Measurements from ENCODE around the gene TRNAU1AP.
"Not testable (repeated sequence)": the region's sequence is repeated elsewhere in the genome, so short reads cannot be mapped to it uniquely, and the experiment has no call there.

TRNAU1AP gene

DNA sequence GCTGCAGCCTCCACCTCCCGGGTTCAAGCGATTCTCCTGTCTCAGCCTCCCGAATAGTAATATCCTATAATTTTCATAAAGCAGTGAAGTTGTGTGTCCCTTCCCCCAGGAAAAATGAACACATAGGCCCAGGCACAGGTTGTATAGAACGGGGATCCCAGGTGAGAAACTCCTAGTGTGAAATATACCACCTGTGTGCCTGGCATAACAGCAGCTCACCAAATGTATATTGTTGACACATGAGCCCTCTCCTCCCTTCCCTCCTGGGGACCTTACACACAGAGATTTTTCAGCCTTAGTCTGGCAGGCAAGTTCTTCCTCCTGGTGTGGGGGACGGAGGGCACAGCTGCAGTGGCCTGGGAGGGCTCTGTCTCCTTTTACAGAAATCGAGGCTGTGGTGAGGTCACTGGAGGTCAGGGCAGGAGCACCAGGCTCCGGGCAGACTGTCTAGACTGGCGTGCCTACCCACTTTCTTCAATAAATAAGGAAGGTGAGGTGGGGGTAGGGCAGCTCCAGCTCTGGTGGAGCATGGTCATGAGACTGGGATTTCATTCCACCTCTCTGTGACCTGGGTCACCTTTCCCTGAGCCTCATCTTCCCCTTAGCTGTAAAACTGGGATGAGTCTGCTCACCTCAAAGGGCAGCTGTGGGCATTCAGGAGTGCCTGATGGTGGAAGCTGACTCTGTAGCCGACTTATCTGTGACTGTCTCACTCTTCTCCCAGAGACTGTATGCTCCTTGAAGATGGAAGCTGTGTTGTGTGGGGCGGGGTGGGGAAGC lies 32.7 kb upstream of the TRNAU1AP start:
- Mint-ChIP-seq H3K27ac (peak overlapping the region; percentile 96), H3K4me1 (peaks cover 55% of the 10 kb centered on the region), H3K36me3 (ENCODE audit: low read depth) (peaks cover 28% of the 10 kb centered on the region), H3K4me3 (peak overlapping the region; percentile 90), H3K9me3 (no peaks in the 10 kb centered on the region), H3K27me3 (ENCODE audit: low read depth, poor library complexity) (no peaks in the 10 kb centered on the region)
- TF ChIP-seq, protein P1, sequence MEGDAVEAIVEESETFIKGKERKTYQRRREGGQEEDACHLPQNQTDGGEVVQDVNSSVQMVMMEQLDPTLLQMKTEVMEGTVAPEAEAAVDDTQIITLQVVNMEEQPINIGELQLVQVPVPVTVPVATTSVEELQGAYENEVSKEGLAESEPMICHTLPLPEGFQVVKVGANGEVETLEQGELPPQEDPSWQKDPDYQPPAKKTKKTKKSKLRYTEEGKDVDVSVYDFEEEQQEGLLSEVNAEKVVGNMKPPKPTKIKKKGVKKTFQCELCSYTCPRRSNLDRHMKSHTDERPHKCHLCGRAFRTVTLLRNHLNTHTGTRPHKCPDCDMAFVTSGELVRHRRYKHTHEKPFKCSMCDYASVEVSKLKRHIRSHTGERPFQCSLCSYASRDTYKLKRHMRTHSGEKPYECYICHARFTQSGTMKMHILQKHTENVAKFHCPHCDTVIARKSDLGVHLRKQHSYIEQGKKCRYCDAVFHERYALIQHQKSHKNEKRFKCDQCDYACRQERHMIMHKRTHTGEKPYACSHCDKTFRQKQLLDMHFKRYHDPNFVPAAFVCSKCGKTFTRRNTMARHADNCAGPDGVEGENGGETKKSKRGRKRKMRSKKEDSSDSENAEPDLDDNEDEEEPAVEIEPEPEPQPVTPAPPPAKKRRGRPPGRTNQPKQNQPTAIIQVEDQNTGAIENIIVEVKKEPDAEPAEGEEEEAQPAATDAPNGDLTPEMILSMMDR (IDR thresholded peaks at IDR 0.05), result no peak
- DNase-seq, result no peak

DNA sequence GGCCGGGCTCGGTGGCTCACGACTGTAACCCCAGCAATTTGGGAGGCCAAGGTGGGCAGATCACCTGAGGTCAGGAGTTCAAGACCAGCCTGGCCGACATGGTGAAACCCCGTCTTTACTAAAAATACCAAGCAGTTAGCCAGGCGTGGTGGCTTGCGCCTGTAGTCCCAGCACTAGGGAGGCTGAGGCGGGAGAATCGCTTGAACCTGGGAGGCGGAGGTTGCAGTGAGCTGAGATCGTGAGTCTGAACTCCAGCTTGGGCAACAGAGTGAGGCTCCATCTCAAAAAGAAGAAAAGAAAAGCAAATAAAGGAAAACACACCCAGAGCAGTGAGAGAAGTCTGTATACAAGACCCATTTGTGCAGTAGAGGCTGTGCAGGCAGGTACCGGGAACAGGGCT lies 32.1 kb upstream of the TRNAU1AP start:
- H3K4me3 Mint-ChIP-seq, result peak overlapping the region; percentile 49
- H3K36me3 Mint-ChIP-seq (ENCODE audit: low read depth), result peaks cover 33% of the 10 kb centered on the region
- H3K27me3 Mint-ChIP-seq (ENCODE audit: low read depth, poor library complexity); DNase-seq; H3K9me3 Mint-ChIP-seq: not testable (repeated sequence)
- peak overlapping the region; percentile 96 for H3K27ac Mint-ChIP-seq
- peaks cover 61% of the 10 kb centered on the region for H3K4me1 Mint-ChIP-seq

DNA sequence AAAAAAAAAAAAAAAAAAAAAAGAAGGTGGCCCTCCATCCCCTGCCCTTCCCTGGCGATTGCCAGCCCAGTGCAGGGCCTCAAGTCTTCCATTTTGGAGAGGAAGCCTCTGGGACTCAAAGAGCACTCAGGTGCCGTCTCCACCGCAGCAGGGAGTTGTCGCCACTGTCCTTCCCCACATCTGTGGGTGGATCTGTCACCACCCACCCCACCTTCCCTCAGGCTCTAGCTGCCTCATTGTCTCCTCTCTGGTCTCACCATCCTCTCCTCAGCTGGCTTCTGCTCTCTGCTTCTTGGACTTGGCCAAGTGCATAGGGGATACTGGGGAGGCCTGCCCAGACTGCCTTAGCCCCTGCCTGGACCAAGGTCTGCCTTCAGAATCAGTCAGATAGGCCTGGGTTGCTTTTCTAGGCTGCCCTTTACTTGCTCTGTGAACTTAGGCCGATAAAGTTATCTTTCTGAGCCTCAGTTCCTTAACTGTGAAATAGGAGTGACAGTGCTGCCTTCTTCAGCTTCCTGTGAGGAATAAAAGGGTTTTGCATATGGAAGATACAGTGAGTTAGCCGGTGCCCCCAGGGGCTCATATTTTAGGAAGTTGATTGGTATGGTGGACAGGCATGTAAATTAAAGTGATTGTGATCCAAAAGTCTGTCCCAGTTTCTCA lies 31.3 kb upstream of the TRNAU1AP start:
- Mint-ChIP-seq H3K27ac (peak overlapping the region; percentile 56), H3K9me3 (no peaks in the 10 kb centered on the region), H3K4me1 (peaks cover 62% of the 10 kb centered on the region), H3K4me3 (peak overlapping the region; percentile 18), H3K36me3 (ENCODE audit: low read depth) (peaks cover 39% of the 10 kb centered on the region), H3K27me3 (ENCODE audit: low read depth, poor library complexity) (no peaks in the 10 kb centered on the region)
- TF ChIP-seq, protein P1 (IDR thresholded peaks at IDR 0.05), result no peak
- DNase-seq, result no peak

DNA sequence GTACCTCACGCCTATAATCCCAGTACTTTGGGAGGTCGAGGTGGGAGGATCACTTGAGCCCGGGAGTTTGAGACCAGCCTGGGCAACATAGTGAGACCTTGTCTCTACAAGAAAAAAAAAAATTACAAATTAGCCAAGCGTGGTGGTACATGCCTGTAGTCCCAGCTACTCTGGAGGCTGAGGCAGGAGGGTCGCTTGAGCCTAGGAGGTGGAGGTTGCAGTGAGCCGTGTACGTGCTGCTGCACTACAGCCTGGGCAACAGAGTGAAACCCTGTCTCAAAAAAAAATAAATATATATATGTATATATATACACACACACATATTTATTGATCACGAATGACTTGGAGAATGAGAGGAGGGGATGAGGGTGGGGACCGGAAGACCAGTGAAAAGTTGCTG lies 30.3 kb upstream of the TRNAU1AP start:
- not testable (repeated sequence) for H3K27me3 Mint-ChIP-seq (ENCODE audit: low read depth, poor library complexity); H3K4me3 Mint-ChIP-seq; H3K9me3 Mint-ChIP-seq; H3K27ac Mint-ChIP-seq; DNase-seq
- Mint-ChIP-seq H3K36me3 (ENCODE audit: low read depth) (peaks cover 43% of the 10 kb centered on the region), H3K4me1 (peaks cover 58% of the 10 kb centered on the region)

DNA sequence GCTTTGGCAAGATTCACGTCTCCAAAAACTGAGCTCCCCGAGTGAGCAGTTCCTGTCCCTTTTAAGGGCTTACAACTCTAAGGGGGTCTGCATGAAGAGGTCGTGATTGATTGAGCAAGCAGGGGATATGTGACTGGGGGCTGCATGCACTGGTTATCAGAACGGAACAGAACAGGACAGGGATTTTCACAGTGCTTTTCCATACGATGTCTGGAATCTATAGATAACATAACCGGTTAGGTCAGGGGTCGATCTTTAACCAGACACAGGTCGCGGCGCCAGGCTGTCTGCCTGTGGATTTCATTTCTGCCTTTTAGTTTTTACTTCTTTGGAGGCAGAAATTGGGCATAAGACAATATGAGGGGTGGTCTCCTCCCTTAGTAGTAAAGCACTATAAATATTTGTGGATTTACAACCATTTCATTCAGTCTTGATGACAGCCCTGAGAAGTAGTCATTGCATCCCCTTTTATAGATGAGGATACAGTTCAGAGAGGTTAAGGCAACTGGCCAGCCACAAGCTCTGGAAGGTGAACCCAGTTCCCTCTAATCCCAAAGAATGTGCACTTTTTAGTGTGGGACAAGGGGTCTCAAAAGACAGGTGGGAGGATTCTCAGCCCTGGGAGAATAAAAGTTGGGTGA lies 27.8 kb upstream of the TRNAU1AP start:
- H3K27me3 Mint-ChIP-seq (ENCODE audit: low read depth, poor library complexity); H3K4me3 Mint-ChIP-seq; H3K9me3 Mint-ChIP-seq; DNase-seq: not testable (repeated sequence)
- Mint-ChIP-seq H3K4me1 (peaks cover 38% of the 10 kb centered on the region), H3K36me3 (ENCODE audit: low read depth) (peaks cover 51% of the 10 kb centered on the region), H3K27ac (peak overlapping the region; percentile 74)

DNA sequence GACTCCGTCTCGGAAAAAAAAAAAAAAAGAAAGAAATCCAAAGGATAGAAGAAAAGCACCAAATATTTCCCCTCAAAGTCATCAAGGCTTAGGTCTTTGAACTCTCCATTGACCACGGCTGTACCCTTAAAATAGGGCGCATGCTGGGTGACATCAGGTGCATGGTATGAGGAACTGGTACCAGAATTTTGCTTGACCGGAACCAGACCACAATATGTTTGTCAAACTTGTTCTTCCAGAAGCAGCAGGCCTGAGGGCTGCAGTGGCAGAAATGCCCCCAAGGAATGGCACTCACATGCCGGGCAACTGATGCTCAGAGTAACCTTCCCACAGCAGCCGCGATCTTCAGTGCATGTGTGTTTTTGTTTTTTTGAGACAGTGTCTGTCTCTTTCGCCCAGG lies 26.0 kb upstream of the TRNAU1AP start:
- TF ChIP-seq, protein P1 (IDR thresholded peaks at IDR 0.05), result no peak
- Mint-ChIP-seq H3K27ac (no peak overlapping the region), H3K9me3 (no peaks in the 10 kb centered on the region)

DNA sequence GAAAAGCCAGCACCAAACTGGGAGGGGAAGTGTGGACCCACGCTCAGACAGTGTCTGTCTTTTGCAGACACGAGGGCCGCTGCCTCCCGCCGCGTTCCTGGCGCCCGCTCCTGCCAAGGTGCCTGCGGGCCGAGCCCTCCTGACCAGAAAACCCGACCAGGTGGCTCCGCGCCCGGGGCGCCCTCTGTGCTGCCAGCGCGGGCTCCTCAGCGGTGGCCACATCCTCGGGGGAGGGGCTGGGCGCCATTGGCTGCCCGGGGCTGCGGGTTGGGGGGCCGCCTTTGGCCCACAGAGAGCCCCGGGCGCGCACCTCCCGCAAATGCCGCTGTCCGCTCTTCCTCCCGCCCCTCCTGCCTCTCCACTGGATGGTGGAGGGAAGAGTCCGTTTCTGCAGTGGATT lies 22.4 kb upstream of the TRNAU1AP start:
- Mint-ChIP-seq H3K36me3 (ENCODE audit: low read depth) (peaks cover 53% of the 10 kb centered on the region), H3K27me3 (ENCODE audit: low read depth, poor library complexity) (no peaks in the 10 kb centered on the region), H3K4me3 (no peak overlapping the region), H3K4me1 (peaks cover 4% of the 10 kb centered on the region), H3K27ac (no peak overlapping the region), H3K9me3 (no peaks in the 10 kb centered on the region)
- DNase-seq, result no peak
- TF ChIP-seq, protein P1 (IDR thresholded peaks at IDR 0.05), result no peak

More for the DNA sequence above, 26.0 kb upstream of the TRNAU1AP start:
- no peaks in the 10 kb centered on the region for H3K27me3 Mint-ChIP-seq (ENCODE audit: low read depth, poor library complexity)
- peaks cover 23% of the 10 kb centered on the region for H3K4me1 Mint-ChIP-seq
- DNase-seq, result no peak
- H3K36me3 Mint-ChIP-seq (ENCODE audit: low read depth), result peaks cover 56% of the 10 kb centered on the region
- H3K4me3 Mint-ChIP-seq, result no peak overlapping the region

All from nephron progenitor cell (in vitro differentiated cells).